Neuronal stem cell (in vitro differentiated cells): ENCODE results near the gene SARDH.

Experiments
- DNase-seq: peaks from one replicate; pipeline ENCODE4 v3.0.0-alpha.2; 2013; ENCODE audit warnings: low spot score
- H2AFZ ChIP-seq: one replicate; pipeline ENCODE4 v1.6.1; 2013; ENCODE audit warnings: mild to moderate bottlenecking, low read length, inconsistent platforms
- H2AK5ac ChIP-seq: 2 replicates; pipeline ENCODE4 v1.6.1; 2013; ENCODE audit warnings: low read depth, mild to moderate bottlenecking, inconsistent platforms, low read length, moderate library complexity, mixed read lengths
- H2BK120ac ChIP-seq: 2 replicates; pipeline ENCODE4 v1.6.1; 2013; ENCODE audit warnings: low read depth, mild to moderate bottlenecking, inconsistent platforms, low read length, moderate library complexity, mixed read lengths
- H2BK12ac ChIP-seq: one replicate; pipeline ENCODE4 v1.6.1; 2013; ENCODE audit warnings: low read length, inconsistent platforms
- H2BK15ac ChIP-seq: 2 replicates; pipeline ENCODE4 v1.6.1; 2013; ENCODE audit warnings: mild to moderate bottlenecking, low read length, inconsistent platforms, mixed read lengths
- H2BK5ac ChIP-seq: one replicate; pipeline ENCODE4 v1.6.1; 2013; ENCODE audit warnings: inconsistent platforms, mild to moderate bottlenecking, low read length, moderate library complexity
- H3K14ac ChIP-seq: one replicate; pipeline ENCODE4 v1.6.1; 2013; ENCODE audit warnings: low read length, inconsistent platforms
- H3K18ac ChIP-seq: 2 replicates; pipeline ENCODE4 v1.6.1; 2013; ENCODE audit warnings: low read length, inconsistent platforms
- H3K23ac ChIP-seq: 2 replicates; pipeline ENCODE4 v1.6.1; 2013; ENCODE audit warnings: low read depth, mild to moderate bottlenecking, mixed read lengths, low read length, inconsistent platforms; ENCODE audit not compliant: poor library complexity
- H3K27ac ChIP-seq: replicated peaks from 3 replicates; pipeline ENCODE4 v1.5.1; 2013; ENCODE audit warnings: low read length, inconsistent platforms
- H3K27me3 ChIP-seq, 3 experiments: 2 replicates each; pipeline ENCODE4 v1.6.1; 2013; ENCODE audit warnings: low read length in 3 of 3, mild to moderate bottlenecking in 2 of 3, inconsistent platforms in 1 of 3, low read depth in 1 of 3, mixed read lengths in 1 of 3, moderate library complexity in 1 of 3; ENCODE audit not compliant: control insufficient read depth in 3 of 3, insufficient read depth in 3 of 3
- H3K36me3 ChIP-seq, 2 donors: replicated peaks in 1 of 2; 2 replicates each; pipeline ENCODE4 v1.6.1; 2013; ENCODE audit warnings: low read length in 2 of 2; ENCODE audit not compliant: control insufficient read depth in 2 of 2, insufficient read depth in 2 of 2
- H3K4ac ChIP-seq: 2 replicates; pipeline ENCODE4 v1.6.1; 2013; ENCODE audit warnings: inconsistent platforms, mild to moderate bottlenecking, low read length, moderate library complexity
- H3K4me1 ChIP-seq, 2 donors: 1 replicate in 1 of 2; 2 replicates in 1 of 2; pipeline ENCODE4 v1.6.1; 2013; ENCODE audit warnings: low read length in 2 of 2, low read depth in 1 of 2; ENCODE audit not compliant: control insufficient read depth in 2 of 2, insufficient read depth in 1 of 2
- H3K4me2 ChIP-seq: one replicate; pipeline ENCODE4 v1.6.1; 2013; ENCODE audit warnings: mild to moderate bottlenecking, low read length, inconsistent platforms; ENCODE audit not compliant: insufficient read depth, poor library complexity, severe bottlenecking
- H3K4me3 ChIP-seq, 2 donors: 2 replicates each; pipeline ENCODE4 v1.5.1; 2013; ENCODE audit warnings: low read length in 2 of 2, mild to moderate bottlenecking in 2 of 2, inconsistent platforms in 1 of 2, moderate library complexity in 1 of 2
- H3K79me1 ChIP-seq: one replicate; pipeline ENCODE4 v1.6.1; 2013; ENCODE audit warnings: low read depth, mild to moderate bottlenecking, inconsistent platforms, low read length, moderate library complexity
- H3K9ac ChIP-seq: one replicate; pipeline ENCODE4 v1.6.1; 2013; ENCODE audit warnings: mild to moderate bottlenecking, low read depth, low read length, inconsistent platforms; ENCODE audit not compliant: poor library complexity
- H3K9me3 ChIP-seq, 2 donors: replicated peaks in 1 of 2; 2 replicates each; pipeline versions ENCODE3 to v1.6.1; 2013; ENCODE audit warnings: low read length in 2 of 2, mild to moderate bottlenecking in 2 of 2, inconsistent platforms in 1 of 2, low read depth in 1 of 2, mixed read lengths in 1 of 2, moderate library complexity in 1 of 2; ENCODE audit not compliant: control insufficient read depth in 2 of 2, insufficient read depth in 1 of 2
- H4K8ac ChIP-seq: one replicate; pipeline ENCODE4 v1.6.1; 2013; ENCODE audit warnings: low read depth, mild to moderate bottlenecking, inconsistent platforms, low read length, moderate library complexity
- H4K91ac ChIP-seq: one replicate; pipeline ENCODE4 v1.6.1; 2013; ENCODE audit warnings: low read length, low read depth, mild to moderate bottlenecking, inconsistent platforms; ENCODE audit not compliant: poor library complexity
- WGBS, 2 donors: extraction: QIAGEN DNeasy Blood & Tissue Kit; methylation state at CpG; one replicate each; pipeline ENCODE4 v1.1.7; 2013; ENCODE audit warnings: missing lambda C conversion rate in 2 of 2, mixed read lengths in 1 of 2; ENCODE audit not compliant: insufficient read length in 2 of 2, insufficient replicate concordance in 1 of 2; ENCODE audit errors: extremely low coverage in 2 of 2; 5-methylcytosine and 5-hydroxymethylcytosine counted together

Gene SARDH

GRCh38 chr9:133733421-133733795, 4.7 kb downstream of the SARDH start:
- Histone ChIP-seq H2BK120ac (no peak overlapping the region), H2BK5ac (no peak overlapping the region), H3K23ac (peak overlapping the region; percentile 5), H4K91ac (no peak overlapping the region), H3K4me3 (no peak overlapping the region), H2BK12ac (no peak overlapping the region), H3K4me1 (peaks cover 6 to 12% of the 10 kb centered on the region in 2 donors), H3K79me1 (no peaks in the 10 kb centered on the region), H3K14ac (no peak overlapping the region), H2BK15ac (no peak overlapping the region), H3K27ac (no peak overlapping the region), H3K9ac (no peak overlapping the region), H3K4ac (no peak overlapping the region), H3K27me3 (no peaks in the 10 kb centered on the region), H3K36me3 (no peaks in the 10 kb centered on the region), H3K4me2 (no peak overlapping the region), H4K8ac (no peak overlapping the region), H2AK5ac (peak overlapping the region; percentile 53), H3K18ac (no peak overlapping the region), H2AFZ (no peak overlapping the region), H3K9me3 (no peaks in the 10 kb centered on the region)
- no peak for DNase-seq
- no CpG with 5 or more reads among the region's 4 CpGs for WGBS, 2 donors

GRCh38 chr9:133732639-133733408, 5.3 kb downstream of the SARDH start:
- no peaks in the 10 kb centered on the region for H3K9me3 ChIP-seq
- no peak overlapping the region for H3K27ac ChIP-seq
- peak overlapping the region; percentile 11 for H3K4me2 ChIP-seq
- H3K4me3 ChIP-seq = no peak overlapping the region
- no CpG with 5 or more reads among the region's 10 CpGs for WGBS, 2 donors
- H3K36me3 ChIP-seq = no peaks in the 10 kb centered on the region
- H3K9ac ChIP-seq = no peak overlapping the region
- H2BK120ac ChIP-seq = no peak overlapping the region
- H3K4me1 ChIP-seq = peaks cover 3 to 8% of the 10 kb centered on the region in 2 donors
- H3K27me3 ChIP-seq = no peaks in the 10 kb centered on the region
- H3K18ac ChIP-seq = no peak overlapping the region
- H2AK5ac ChIP-seq = peak overlapping the region; percentile 37
- peak overlapping the region; percentile 17 for H4K8ac ChIP-seq
- no peak for DNase-seq
- no peak overlapping the region for H4K91ac ChIP-seq
- H3K14ac ChIP-seq = no peak overlapping the region
- H2AFZ ChIP-seq = no peak overlapping the region
- no peak overlapping the region for H2BK15ac ChIP-seq
- no peak overlapping the region for H3K4ac ChIP-seq
- H3K79me1 ChIP-seq = no peaks in the 10 kb centered on the region
- no peak overlapping the region for H2BK5ac ChIP-seq
- H2BK12ac ChIP-seq = no peak overlapping the region
- H3K23ac ChIP-seq = no peak overlapping the region

- no peak overlapping the region for H3K18ac ChIP-seq
- H3K4me1 ChIP-seq = peaks cover 2 to 4% of the 10 kb centered on the region in 2 donors
- no peak overlapping the region for H3K9ac ChIP-seq
- no peak overlapping the region for H4K91ac ChIP-seq
- no peak overlapping the region for H3K4ac ChIP-seq
- no peaks in the 10 kb centered on the region for H3K79me1 ChIP-seq
- H2AFZ ChIP-seq = no peak overlapping the region
- H3K27me3 ChIP-seq = no peaks in the 10 kb centered on the region
- H2BK120ac ChIP-seq = no peak overlapping the region
- no peak overlapping the region for H4K8ac ChIP-seq
- no peaks in the 10 kb centered on the region for H3K36me3 ChIP-seq
- no peak overlapping the region for H3K4me3 ChIP-seq
- H3K9me3 ChIP-seq = no peaks in the 10 kb centered on the region
- no peak overlapping the region for H3K23ac ChIP-seq
- H3K27ac ChIP-seq = no peak overlapping the region
- no peak overlapping the region for H3K4me2 ChIP-seq
- WGBS, 2 donors = no CpG with 5 or more reads among the region's 30 CpGs
- H2BK15ac ChIP-seq = no peak overlapping the region
- no peak overlapping the region for H2BK5ac ChIP-seq
- H3K14ac ChIP-seq = no peak overlapping the region
- H2AK5ac ChIP-seq = peak overlapping the region; percentile 37
- H2BK12ac ChIP-seq = no peak overlapping the region
- DNase-seq = peak; percentile 43
Observed at GRCh38 chr9:133731876-133732638, 6.1 kb downstream of the SARDH start.

GRCh38 chr9:133730994-133731715, 7.0 kb downstream of the SARDH start:
- DNase-seq = no peak
- no peaks in the 10 kb centered on the region for H3K79me1 ChIP-seq
- H3K4me2 ChIP-seq = no peak overlapping the region
- H3K4me1 ChIP-seq = peaks cover 2 to 4% of the 10 kb centered on the region in 2 donors
- H2BK15ac ChIP-seq = no peak overlapping the region
- peaks cover 0 to 2% of the 10 kb centered on the region in 2 donors for H3K9me3 ChIP-seq
- no peak overlapping the region for H2BK5ac ChIP-seq
- H4K91ac ChIP-seq = no peak overlapping the region
- H3K4me3 ChIP-seq = no peak overlapping the region
- no peak overlapping the region for H3K18ac ChIP-seq
- no peak overlapping the region for H2BK12ac ChIP-seq
- peak overlapping the region; percentile 5 for H2AK5ac ChIP-seq
- H3K27me3 ChIP-seq = peaks cover 0 to 2% (median 0%) of the 10 kb centered on the region in 3 experiments
- no peak overlapping the region for H3K14ac ChIP-seq
- no peak overlapping the region for H2BK120ac ChIP-seq
- H3K23ac ChIP-seq = no peak overlapping the region
- H4K8ac ChIP-seq = no peak overlapping the region
- no peak overlapping the region for H2AFZ ChIP-seq
- no peaks in the 10 kb centered on the region for H3K36me3 ChIP-seq
- no peak overlapping the region for H3K9ac ChIP-seq
- no peak overlapping the region for H3K27ac ChIP-seq
- no peak overlapping the region for H3K4ac ChIP-seq
- no CpG with 5 or more reads among the region's 27 CpGs for WGBS, 2 donors
